Measurements from ENCODE around the gene CIAO3. TPM values are rescaled to one million over a fixed set of nuclear protein-coding genes. Genes with fewer than 3 reads are reported as not detected.

Gene CIAO3
- total RNA-seq, 4 donors from 2014 or later: 35.2 to 110 (median 52.0) TPM

GRCh38 chr16:703406-703805 is 37.4 kb downstream of the CIAO3 start:
- no peak for TF ChIP-seq POLR2AphosphoS5 (IDR thresholded peaks at IDR 0.05)
- no peak for TF ChIP-seq EP300 (IDR thresholded peaks at IDR 0.05)
- no peak for TF ChIP-seq POLR2A (IDR thresholded peaks at IDR 0.05)
- TF ChIP-seq CTCF (IDR thresholded peaks at IDR 0.05): no peak
- no peak for DNase-seq (ENCODE audit: low spot score in 2 of 2)
- H3K9me3 ChIP-seq: no peaks in the 10 kb centered on the region
- H3K36me3 ChIP-seq: no peaks in the 10 kb centered on the region
- H3K27me3 ChIP-seq: peaks cover 97% of the 10 kb centered on the region
- H3K27ac ChIP-seq: no peak overlapping the region
- no peak overlapping the region for H3K4me3 ChIP-seq
- 74% methylated on average over 10 of the region's 12 CpGs for WGBS
- H3K4me1 ChIP-seq: peaks cover 35% of the 10 kb centered on the region

GRCh38 chr16:702341-702740 is 38.5 kb downstream of the CIAO3 start:
- Histone ChIP-seq H3K4me3 (no peak overlapping the region), H3K27ac (no peak overlapping the region), H3K9me3 (no peaks in the 10 kb centered on the region), H3K27me3 (peaks cover 97% of the 10 kb centered on the region), H3K4me1 (peaks cover 34% of the 10 kb centered on the region), H3K36me3 (no peaks in the 10 kb centered on the region)
- DNase-seq (ENCODE audit: low spot score in 2 of 2): no peak
- 85% methylated on average over 19 of the region's 19 CpGs for WGBS
- no peak for TF ChIP-seq EP300 (IDR thresholded peaks at IDR 0.05)
- no peak for TF ChIP-seq CTCF (IDR thresholded peaks at IDR 0.05)
- TF ChIP-seq POLR2A (IDR thresholded peaks at IDR 0.05): no peak
- TF ChIP-seq POLR2AphosphoS5 (IDR thresholded peaks at IDR 0.05): no peak

DNA sequence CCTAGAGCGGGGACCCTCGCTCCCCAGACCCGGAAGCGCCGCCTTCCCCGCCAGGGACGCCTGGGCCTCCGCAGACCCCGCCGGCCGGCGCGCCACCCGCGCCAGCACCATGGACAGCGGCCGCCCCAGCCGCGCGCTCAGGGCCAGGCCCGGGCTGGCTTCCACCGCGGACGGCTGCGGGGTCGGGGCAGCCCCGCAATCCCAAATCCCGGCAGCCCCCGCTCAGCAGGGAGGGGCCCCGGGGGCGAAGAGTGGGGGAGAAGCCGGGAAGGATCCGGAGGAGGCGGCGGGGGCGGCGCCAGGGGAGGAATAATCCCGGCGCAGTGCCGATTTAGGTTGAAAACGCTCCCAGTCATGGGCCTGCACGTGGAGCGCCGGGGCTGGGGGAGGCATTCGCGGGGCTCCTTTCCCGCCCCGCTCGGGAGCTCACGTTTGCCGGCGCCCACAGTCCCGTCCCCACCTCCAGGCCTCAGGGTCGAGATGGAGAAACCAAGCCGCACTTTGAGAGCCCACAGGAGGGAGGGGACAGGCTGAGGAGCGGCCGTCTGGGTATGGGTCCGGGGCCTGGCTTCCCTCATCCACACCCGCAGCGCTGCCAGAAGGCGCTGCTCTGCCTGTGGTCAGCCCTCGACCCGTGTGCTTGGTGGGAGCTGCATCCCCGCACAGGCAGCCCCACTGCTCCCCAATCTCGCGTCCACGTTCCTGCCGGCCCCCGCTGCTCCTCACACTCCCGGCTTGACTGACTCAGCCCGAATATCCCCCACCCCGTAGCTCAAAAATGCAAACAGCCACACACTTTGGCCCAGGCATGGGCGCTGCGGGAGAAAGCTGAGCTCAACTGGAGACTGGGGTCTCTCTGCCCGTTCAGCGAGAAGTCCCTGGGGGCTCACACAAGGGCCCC is 39.9 kb downstream of the CIAO3 start:
- Histone ChIP-seq H3K4me1 (peaks cover 26% of the 10 kb centered on the region), H3K27ac (no peak overlapping the region), H3K9me3 (no peaks in the 10 kb centered on the region), H3K36me3 (no peaks in the 10 kb centered on the region), H3K4me3 (no peak overlapping the region), H3K27me3 (peaks cover 97% of the 10 kb centered on the region)
- no peak for DNase-seq (ENCODE audit: low spot score in 2 of 2)
- WGBS: no CpG with 5 or more reads among the region's 76 CpGs
- TF ChIP-seq EP300 (IDR thresholded peaks at IDR 0.05) (no peak), CTCF (IDR thresholded peaks at IDR 0.05) (no peak), POLR2AphosphoS5 (IDR thresholded peaks at IDR 0.05) (no peak), POLR2A (IDR thresholded peaks at IDR 0.05) (no peak)

DNA sequence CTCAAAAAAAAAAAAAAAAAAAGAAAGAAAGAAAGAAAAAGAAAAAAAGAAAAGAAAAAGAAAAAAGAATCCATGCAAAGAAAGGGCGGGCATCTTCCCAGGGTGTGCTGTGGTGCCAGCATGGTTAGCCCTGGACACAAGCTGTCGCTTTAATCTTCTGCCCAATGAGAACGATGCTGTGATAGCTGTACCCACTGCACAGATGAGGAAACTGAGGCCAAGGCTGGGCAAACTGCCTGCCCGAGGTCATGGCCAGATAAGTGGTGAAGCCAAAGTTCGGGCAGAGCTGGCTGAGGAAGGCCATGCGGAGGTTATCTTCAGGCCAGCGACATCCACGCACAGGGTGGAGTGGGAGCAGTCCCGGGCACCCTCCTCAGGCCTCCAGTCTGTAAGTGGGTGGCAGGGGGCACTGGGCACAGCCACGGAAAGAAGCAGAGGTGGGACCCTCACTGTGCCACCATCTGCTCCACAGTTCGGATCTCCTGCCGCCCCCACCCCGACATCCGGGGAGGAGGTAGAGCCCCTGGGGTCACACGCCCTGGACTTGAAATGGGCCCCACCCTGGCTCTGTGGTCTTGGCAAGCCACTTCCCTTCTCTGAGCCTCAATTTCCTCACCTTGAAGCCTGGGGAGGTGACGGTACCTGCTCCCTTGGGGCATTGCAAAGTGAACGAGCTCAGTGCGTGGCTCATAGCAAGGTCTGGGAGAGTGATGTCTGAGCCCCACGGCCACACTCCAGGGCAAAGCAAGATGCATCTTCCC is 41.7 kb downstream of the CIAO3 start:
- Histone ChIP-seq H3K9me3 (no peaks in the 10 kb centered on the region), H3K36me3 (no peaks in the 10 kb centered on the region), H3K4me3 (no peak overlapping the region), H3K27ac (no peak overlapping the region), H3K4me1 (peaks cover 33% of the 10 kb centered on the region), H3K27me3 (peaks cover 98% of the 10 kb centered on the region)
- 75% methylated on average over 8 of the region's 19 CpGs for WGBS
- TF ChIP-seq POLR2A (IDR thresholded peaks at IDR 0.05) (no peak), POLR2AphosphoS5 (IDR thresholded peaks at IDR 0.05) (no peak), CTCF (IDR thresholded peaks at IDR 0.05) (no peak), EP300 (IDR thresholded peaks at IDR 0.05) (no peak)
- no peak for DNase-seq (ENCODE audit: low spot score in 2 of 2)

Data from suprapubic skin (tissue), 4 donors.